Hepatocyte (in vitro differentiated cells): Measurements from ENCODE around the gene TRPM1. TPM values are rescaled to one million over a fixed set of nuclear protein-coding genes. Genes with fewer than 3 reads are reported as not detected.

Experiments used
- DNase-seq: peaks from one replicate; pipeline ENCODE4 v3.0.0-alpha.2; 2016; ENCODE audit warnings: low spot score
- H2AFZ ChIP-seq: fragments of 200-600 bp; sonication (generic); 2 replicates; pipeline ENCODE4 v1.6.0; 2016; ENCODE audit warnings: antibody characterized with exemption, mild to moderate bottlenecking
- H3K27ac ChIP-seq: fragments of 200-600 bp; sonication (generic); 2 replicates; pipeline ENCODE4 v1.5.1; 2016; ENCODE audit warnings: mild to moderate bottlenecking
- H3K27me3 ChIP-seq: fragments of 200-600 bp; sonication (generic); 2 replicates; pipeline ENCODE4 v1.6.1; 2016
- H3K36me3 ChIP-seq: fragments of 200-600 bp; sonication (generic); replicated peaks from 2 replicates; pipeline ENCODE4 v1.5.1; 2016; ENCODE audit warnings: low read depth; ENCODE audit not compliant: insufficient read depth
- H3K4me1 ChIP-seq: fragments of 200-600 bp; sonication (generic); 2 replicates; pipeline ENCODE4 v1.5.1; 2016; ENCODE audit warnings: mild to moderate bottlenecking, moderate library complexity; ENCODE audit not compliant: insufficient read depth
- H3K4me2 ChIP-seq: fragments of 200-600 bp; sonication (generic); 2 replicates; pipeline ENCODE4 v1.6.0; 2016
- H3K4me3 ChIP-seq: fragments of 200-600 bp; sonication (generic); 2 replicates; pipeline ENCODE4 v1.5.1; 2016; ENCODE audit warnings: mild to moderate bottlenecking
- H3K79me2 ChIP-seq: fragments of 200-600 bp; sonication (generic); 2 replicates; pipeline ENCODE4 v1.6.0; 2017; ENCODE audit warnings: mild to moderate bottlenecking
- H3K9me2 ChIP-seq: fragments of 200-600 bp; sonication (generic); replicated peaks from 2 replicates; pipeline ENCODE4 v1.6.0; 2017; ENCODE audit warnings: mild to moderate bottlenecking; ENCODE audit not compliant: insufficient read depth
- H3K9me3 ChIP-seq: fragments of 200-600 bp; sonication (generic); 2 replicates; pipeline ENCODE4 v1.5.1; 2016; ENCODE audit warnings: low read depth, mild to moderate bottlenecking
- H4K20me1 ChIP-seq: fragments of 200-600 bp; sonication (generic); 2 replicates; pipeline ENCODE4 v1.6.0; 2016; ENCODE audit warnings: mild to moderate bottlenecking; ENCODE audit not compliant: insufficient read depth, poor library complexity, severe bottlenecking
- CTCF ChIP-seq: fragments of 200-600 bp; sonication (generic); IDR thresholded peaks from 2 replicates; pipeline ENCODE4 v1.5.1; 2016; ENCODE audit warnings: antibody characterized with exemption, mild to moderate bottlenecking; ENCODE audit not compliant: poor library complexity
- EZH2 ChIP-seq: fragments of 200-600 bp; sonication (generic); IDR thresholded peaks from 2 replicates; pipeline ENCODE4 v1.6.1; 2016; ENCODE audit warnings: antibody characterized with exemption, mild to moderate bottlenecking, borderline replicate concordance
- EZH2phosphoT487 ChIP-seq: fragments of 200-600 bp; sonication (generic); IDR thresholded peaks from one replicate; pipeline ENCODE4 v1.6.1; 2018; ENCODE audit warnings: antibody characterized with exemption, mild to moderate bottlenecking, low read depth, moderate library complexity; ENCODE audit not compliant: unreplicated experiment, severe bottlenecking
- WGBS: methylation state at CpG from one replicate; pipeline ENCODE4 v1.1.6; 2016; ENCODE audit warnings: low lambda C conversion rate; ENCODE audit errors: missing lambda C conversion rate; 5-methylcytosine and 5-hydroxymethylcytosine counted together
- polyA plus RNA-seq: library from polyadenylated mRNA; unstranded; fragments of >200 nt; fragmentation: Nextera tagmentation; extraction: Ambion mirVana; gene quantifications from 2 replicates; pipeline ENCODE4 v1.2.1, GENCODE V29; 2016
- total RNA-seq: library from RNA; depleted of rRNA; stranded (reverse); fragments of >200 nt; gene quantifications from 2 replicates; pipeline ENCODE4 v1.2.3, GENCODE V29; 2014

Gene TRPM1
- total and polyA plus RNA-seq, 2 experiments from 2014 or later = not detected

GRCh38 chr15:30963681-30964080, 137.8 kb downstream of the TRPM1 start:
- 99% methylated on average over 3 of the region's 3 CpGs for WGBS
- Histone ChIP-seq H3K9me2 (no peaks in the 10 kb centered on the region), H3K36me3 (no peaks in the 10 kb centered on the region), H3K4me3 (no peak overlapping the region), H3K4me1 (no peaks in the 10 kb centered on the region), H4K20me1 (no peaks in the 10 kb centered on the region), H3K27ac (no peak overlapping the region), H3K4me2 (no peak overlapping the region), H2AFZ (no peak overlapping the region), H3K79me2 (no peaks in the 10 kb centered on the region), H3K27me3 (no peaks in the 10 kb centered on the region), H3K9me3 (no peaks in the 10 kb centered on the region)
- TF ChIP-seq EZH2 (no peak), CTCF (no peak), EZH2phosphoT487 (no peak)
- no peak for DNase-seq

- Histone ChIP-seq H3K4me2 (no peak overlapping the region), H3K4me3 (no peak overlapping the region), H3K36me3 (peaks cover 5% of the 10 kb centered on the region), H3K4me1 (no peaks in the 10 kb centered on the region), H3K79me2 (no peaks in the 10 kb centered on the region), H2AFZ (no peak overlapping the region), H3K9me2 (no peaks in the 10 kb centered on the region), H3K27ac (no peak overlapping the region), H3K9me3 (no peaks in the 10 kb centered on the region), H4K20me1 (no peaks in the 10 kb centered on the region), H3K27me3 (no peaks in the 10 kb centered on the region)
- TF ChIP-seq EZH2phosphoT487 = no peak
- no peak for TF ChIP-seq EZH2
- TF ChIP-seq CTCF = no peak
- no peak for DNase-seq
- 96% methylated on average over 3 of the region's 3 CpGs for WGBS
Observed at GRCh38 chr15:30962659-30963058, 138.9 kb downstream of the TRPM1 start.

- Histone ChIP-seq H3K27ac (no peak overlapping the region), H3K36me3 (peaks cover 5% of the 10 kb centered on the region), H4K20me1 (no peaks in the 10 kb centered on the region), H2AFZ (no peak overlapping the region), H3K9me2 (no peaks in the 10 kb centered on the region), H3K79me2 (no peaks in the 10 kb centered on the region), H3K9me3 (no peaks in the 10 kb centered on the region), H3K4me1 (no peaks in the 10 kb centered on the region), H3K27me3 (no peaks in the 10 kb centered on the region), H3K4me2 (no peak overlapping the region), H3K4me3 (no peak overlapping the region)
- no peak for DNase-seq
- TF ChIP-seq EZH2 = no peak
- no peak for TF ChIP-seq EZH2phosphoT487
- TF ChIP-seq CTCF = no peak
Observed at GRCh38 chr15:30962079-30962478, 139.4 kb downstream of the TRPM1 start.

- peaks cover 5% of the 10 kb centered on the region for H3K36me3 ChIP-seq
- H3K4me1 ChIP-seq = no peaks in the 10 kb centered on the region
- no peaks in the 10 kb centered on the region for H3K79me2 ChIP-seq
- DNase-seq = no peak
- H2AFZ ChIP-seq = no peak overlapping the region
- WGBS = 99% methylated on average over 5 of the region's 5 CpGs
- H4K20me1 ChIP-seq = no peaks in the 10 kb centered on the region
- no peaks in the 10 kb centered on the region for H3K27me3 ChIP-seq
- no peaks in the 10 kb centered on the region for H3K9me3 ChIP-seq
- no peaks in the 10 kb centered on the region for H3K9me2 ChIP-seq
- H3K4me3 ChIP-seq = no peak overlapping the region
- no peak overlapping the region for H3K27ac ChIP-seq
- TF ChIP-seq CTCF (no peak), EZH2phosphoT487 (no peak), EZH2 (no peak)
- no peak overlapping the region for H3K4me2 ChIP-seq
Observed at GRCh38 chr15:30958219-30958618, 143.3 kb downstream of the TRPM1 start.
